Fibroblast of the aortic adventitia (primary cell): Measurements from ENCODE around the gene EEF1A2. TPM values are rescaled to one million over a fixed set of nuclear protein-coding genes. Genes with fewer than 3 reads are reported as not detected.

ENCODE experiments used
- DNase-seq: peaks from one replicate; pipeline ENCODE4 v3.0.0-alpha.2; 2010; ENCODE audit warnings: low read depth
- H3K4me3 ChIP-seq: 2 replicates; pipeline ENCODE4 v1.5.1; 2011; ENCODE audit warnings: low read depth, mild to moderate bottlenecking, control low read depth, low read length, moderate library complexity
- CTCF ChIP-seq: IDR thresholded peaks from 2 replicates; pipeline ENCODE4 v1.5.1; 2011; ENCODE audit warnings: mild to moderate bottlenecking, low read length, control low read depth, inconsistent platforms; ENCODE audit not compliant: insufficient read depth
- total RNA-seq: library from RNA; depleted of rRNA; stranded (reverse); fragments of >200 nt; gene quantifications from 2 replicates; pipeline ENCODE4 v1.2.3, GENCODE V29; 2012; ENCODE audit warnings: low replicate concordance

Gene EEF1A2
- total RNA-seq, 1 donor, result 0.18 TPM

DNA sequence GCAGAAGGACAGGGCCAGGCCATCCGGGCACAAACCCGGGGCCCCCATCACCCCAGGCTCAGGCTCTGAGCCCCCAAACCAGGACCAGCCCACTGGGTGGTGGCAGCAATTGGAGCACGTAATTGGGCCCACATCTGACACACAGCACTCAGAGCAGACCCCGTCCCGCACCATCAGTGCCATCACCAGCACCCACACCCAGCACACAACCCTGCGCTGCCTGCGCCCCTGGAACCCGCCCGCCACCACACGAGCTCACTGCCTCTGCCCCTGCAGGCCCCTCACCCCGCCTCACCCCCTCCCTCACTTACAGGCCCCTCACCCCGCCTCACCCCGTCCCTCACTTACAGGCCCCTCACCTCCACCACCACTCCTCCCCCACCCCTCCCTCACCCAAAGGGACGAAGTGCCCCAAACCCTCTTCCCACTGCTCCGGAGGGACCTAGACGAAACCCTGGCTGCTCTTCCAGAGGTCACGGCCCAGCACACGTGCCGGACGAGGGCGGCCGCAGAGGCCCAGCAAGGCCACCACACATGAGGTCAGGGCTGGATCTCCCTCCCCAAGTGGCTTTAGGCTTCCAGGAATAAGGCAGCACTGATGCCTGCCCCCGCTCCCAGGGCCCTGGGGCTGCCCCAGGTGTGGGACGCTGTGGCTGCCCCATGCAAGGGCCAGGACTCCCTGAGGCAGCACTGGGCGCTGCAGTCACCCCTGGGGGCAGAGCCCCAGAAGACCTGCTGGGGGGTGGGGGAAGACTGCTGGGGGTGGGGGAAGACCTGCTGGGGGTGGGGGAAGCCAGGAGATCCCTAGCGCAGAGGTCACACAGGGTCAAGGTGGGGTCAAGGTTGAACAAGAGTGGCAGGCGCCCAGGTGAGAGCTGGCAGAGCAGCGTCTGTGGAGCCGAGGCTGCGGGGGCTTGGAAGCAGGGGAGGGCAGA, 48.8 kb downstream of the EEF1A2 start:
- no peak for TF ChIP-seq CTCF
- H3K4me3 ChIP-seq, result no peak overlapping the region
- no peak for DNase-seq

GRCh38 chr20:63449025-63449424, 49.9 kb downstream of the EEF1A2 start:
- DNase-seq, result no peak
- no peak for TF ChIP-seq CTCF

DNA sequence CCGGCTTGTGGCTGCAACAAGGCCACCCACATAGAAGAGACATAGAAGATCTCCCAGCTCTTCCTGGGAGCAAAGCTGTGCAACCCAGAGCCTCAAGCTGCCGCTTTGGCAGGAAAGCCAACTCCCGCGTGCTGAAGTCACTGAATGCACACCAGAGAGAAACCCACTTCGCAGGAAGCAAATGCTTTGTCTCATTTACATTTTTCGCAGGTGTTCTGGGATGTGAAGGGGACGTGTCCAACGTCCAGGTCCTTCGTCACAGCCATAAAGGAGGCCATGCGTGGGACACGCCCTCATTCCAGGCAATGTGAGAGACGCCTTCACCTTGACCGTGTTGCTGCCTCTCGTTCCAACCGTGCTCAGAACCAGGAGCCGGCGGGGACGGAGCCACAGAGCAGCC, 50.9 kb downstream of the EEF1A2 start:
- no peak for TF ChIP-seq CTCF
- DNase-seq, result no peak
- no peak overlapping the region for H3K4me3 ChIP-seq

More at GRCh38 chr20:63449025-63449424, 49.9 kb downstream of the EEF1A2 start:
- H3K4me3 ChIP-seq, result no peak overlapping the region

GRCh38 chr20:63447320-63447719, 51.6 kb downstream of the EEF1A2 start:
- TF ChIP-seq CTCF, result no peak
- no peak overlapping the region for H3K4me3 ChIP-seq
- no peak for DNase-seq

DNA sequence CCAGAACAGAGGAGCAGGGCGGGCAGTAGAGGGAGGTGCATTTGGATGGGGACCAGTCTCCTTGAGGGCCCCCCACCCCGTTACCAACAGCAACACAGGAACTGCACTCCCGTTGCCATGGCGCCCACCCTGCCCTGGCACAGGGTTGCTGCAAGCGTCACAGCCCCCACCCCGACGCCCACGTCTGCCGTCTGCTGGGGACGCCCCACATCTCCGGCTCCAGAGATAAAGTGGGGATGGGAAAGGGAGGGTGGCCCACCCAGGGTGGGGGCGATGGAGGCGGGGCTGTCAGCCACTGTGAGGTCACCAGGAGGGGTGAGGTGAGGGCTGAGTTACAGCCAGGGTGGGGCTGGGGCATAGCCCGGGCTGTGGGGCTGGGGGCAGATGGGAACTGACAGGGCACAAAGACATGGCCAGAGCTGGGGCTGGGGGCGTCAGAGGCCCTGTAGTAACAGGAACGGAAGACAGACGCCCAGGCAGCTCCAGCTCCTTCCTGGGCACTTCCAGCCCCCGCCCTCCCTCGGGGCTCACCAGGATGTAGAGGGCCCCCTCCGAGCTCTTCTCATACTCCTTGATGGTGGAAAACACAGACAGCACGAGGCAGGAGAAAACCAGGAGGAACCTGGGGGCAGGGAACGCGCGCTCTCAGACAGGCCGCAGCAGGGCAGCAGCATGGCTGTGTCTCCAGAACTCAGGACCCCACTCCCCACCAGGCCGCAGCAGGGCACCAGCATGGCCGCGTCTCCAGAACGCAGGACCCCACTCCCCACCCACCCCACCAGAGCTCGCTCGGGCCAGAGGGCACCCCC, 52.5 kb downstream of the EEF1A2 start:
- no peak overlapping the region for H3K4me3 ChIP-seq
- no peak for DNase-seq
- no peak for TF ChIP-seq CTCF

DNA sequence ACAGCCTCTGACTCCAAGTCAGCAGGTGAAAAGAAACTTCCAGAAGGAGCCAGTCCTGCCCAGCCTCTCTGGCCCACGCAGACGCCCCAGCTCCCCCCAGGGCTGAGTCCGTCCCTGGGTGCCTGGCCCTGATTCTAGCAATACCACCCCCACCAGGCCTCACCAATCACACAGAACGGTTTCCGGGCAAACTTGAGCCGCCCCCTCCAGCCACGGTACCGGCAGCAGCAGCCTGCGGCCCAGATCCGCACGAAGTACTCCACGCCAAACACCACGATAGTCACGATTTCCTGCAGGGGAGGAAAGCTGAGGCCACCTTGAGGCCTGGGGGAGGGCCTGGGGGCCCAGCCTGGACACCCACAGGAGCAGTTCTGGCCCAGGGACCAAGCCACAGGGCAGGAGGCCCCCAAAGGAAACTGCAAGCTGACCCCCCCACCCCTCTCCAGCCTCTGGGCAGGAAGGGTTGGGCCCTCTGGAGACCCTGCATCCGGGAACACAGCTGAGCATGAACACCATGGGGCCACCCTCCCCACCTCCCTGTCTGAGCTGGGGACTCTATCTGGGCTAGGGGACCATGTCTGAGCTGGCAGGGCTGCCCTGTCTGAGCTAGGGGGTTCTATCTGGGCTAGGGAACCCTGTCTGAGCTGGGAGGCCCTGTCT, 53.7 kb downstream of the EEF1A2 start:
- H3K4me3 ChIP-seq, result no peak overlapping the region
- DNase-seq, result no peak
- TF ChIP-seq CTCF, result no peak
